ENCODE results near the gene ARHGAP10. TPM values are rescaled to one million over a fixed set of nuclear protein-coding genes. Genes with fewer than 3 reads are reported as not detected.

The ARHGAP10 gene
- total RNA-seq, 4 donors from 2014 or later = 7.0 to 52.8 (median 19.9) TPM

GRCh38 chr4:148053298-148054003 is 321.6 kb downstream of the ARHGAP10 start:
- TF ChIP-seq CTCF (IDR thresholded peaks at IDR 0.05) (no peak), POLR2A (IDR thresholded peaks at IDR 0.05) (no peak)
- no peaks in the 10 kb centered on the region for H3K27me3 ChIP-seq
- H3K9me3 ChIP-seq = no peaks in the 10 kb centered on the region
- DNase-seq = no peak
- no peak overlapping the region for H3K27ac ChIP-seq
- H3K4me3 ChIP-seq = no peak overlapping the region
- no peaks in the 10 kb centered on the region for H3K36me3 ChIP-seq
- peaks cover 0 to 13% (median 0%) of the 10 kb centered on the region in 4 donors for H3K4me1 ChIP-seq

GRCh38 chr4:148054275-148054674 is 322.4 kb downstream of the ARHGAP10 start:
- Histone ChIP-seq H3K9me3 (no peaks in the 10 kb centered on the region), H3K4me1 (peaks cover 0 to 13% (median 0%) of the 10 kb centered on the region in 4 donors), H3K36me3 (no peaks in the 10 kb centered on the region), H3K27me3 (no peaks in the 10 kb centered on the region), H3K4me3 (no peak overlapping the region), H3K27ac (no peak overlapping the region)
- DNase-seq = no peak
- TF ChIP-seq CTCF (IDR thresholded peaks at IDR 0.05) (peak in 2 of 6 experiments; percentile 17 to 25), POLR2A (IDR thresholded peaks at IDR 0.05) (no peak)

GRCh38 chr4:148055844-148056243 is 324.0 kb downstream of the ARHGAP10 start:
- no peak for DNase-seq
- H3K4me3 ChIP-seq = no peak overlapping the region
- TF ChIP-seq POLR2A (IDR thresholded peaks at IDR 0.05) = no peak
- no peak for TF ChIP-seq CTCF (IDR thresholded peaks at IDR 0.05)
- H3K9me3 ChIP-seq = no peaks in the 10 kb centered on the region
- peaks cover 0 to 19% (median 0%) of the 10 kb centered on the region in 4 donors for H3K4me1 ChIP-seq
- no peaks in the 10 kb centered on the region for H3K27me3 ChIP-seq
- no peaks in the 10 kb centered on the region for H3K36me3 ChIP-seq
- no peak overlapping the region for H3K27ac ChIP-seq

GRCh38 chr4:148056879-148057278 is 325.0 kb downstream of the ARHGAP10 start:
- peaks cover 0 to 22% (median under 1%) of the 10 kb centered on the region in 4 donors for H3K4me1 ChIP-seq
- no peak overlapping the region for H3K4me3 ChIP-seq
- no peaks in the 10 kb centered on the region for H3K9me3 ChIP-seq
- no peaks in the 10 kb centered on the region for H3K36me3 ChIP-seq
- DNase-seq = peak in 2 of 3 donors; percentile 64 to 84
- H3K27ac ChIP-seq = no peak overlapping the region
- no peaks in the 10 kb centered on the region for H3K27me3 ChIP-seq
- TF ChIP-seq CTCF (IDR thresholded peaks at IDR 0.05) (peak in 3 of 6 experiments; percentile 15 to 24 (median 21)), POLR2A (IDR thresholded peaks at IDR 0.05) (no peak)

GRCh38 chr4:148057516-148057915 is 325.6 kb downstream of the ARHGAP10 start:
- no peak for DNase-seq
- H3K27ac ChIP-seq = no peak overlapping the region
- no peaks in the 10 kb centered on the region for H3K27me3 ChIP-seq
- no peaks in the 10 kb centered on the region for H3K36me3 ChIP-seq
- TF ChIP-seq CTCF (IDR thresholded peaks at IDR 0.05) = no peak
- no peak for TF ChIP-seq POLR2A (IDR thresholded peaks at IDR 0.05)
- H3K4me3 ChIP-seq = no peak overlapping the region
- no peaks in the 10 kb centered on the region for H3K9me3 ChIP-seq
- H3K4me1 ChIP-seq = peaks cover 0 to 22% (median 1%) of the 10 kb centered on the region in 4 donors

All from Peyer's patch (tissue), 4 donors.